Effector CD4-positive, alpha-beta T cell (primary cell): ENCODE results near the gene EXOC7.

Experiments
- DNase-seq: peaks from one replicate; pipeline ENCODE4 v3.0.0-alpha.2; 2020

The EXOC7 gene

DNA sequence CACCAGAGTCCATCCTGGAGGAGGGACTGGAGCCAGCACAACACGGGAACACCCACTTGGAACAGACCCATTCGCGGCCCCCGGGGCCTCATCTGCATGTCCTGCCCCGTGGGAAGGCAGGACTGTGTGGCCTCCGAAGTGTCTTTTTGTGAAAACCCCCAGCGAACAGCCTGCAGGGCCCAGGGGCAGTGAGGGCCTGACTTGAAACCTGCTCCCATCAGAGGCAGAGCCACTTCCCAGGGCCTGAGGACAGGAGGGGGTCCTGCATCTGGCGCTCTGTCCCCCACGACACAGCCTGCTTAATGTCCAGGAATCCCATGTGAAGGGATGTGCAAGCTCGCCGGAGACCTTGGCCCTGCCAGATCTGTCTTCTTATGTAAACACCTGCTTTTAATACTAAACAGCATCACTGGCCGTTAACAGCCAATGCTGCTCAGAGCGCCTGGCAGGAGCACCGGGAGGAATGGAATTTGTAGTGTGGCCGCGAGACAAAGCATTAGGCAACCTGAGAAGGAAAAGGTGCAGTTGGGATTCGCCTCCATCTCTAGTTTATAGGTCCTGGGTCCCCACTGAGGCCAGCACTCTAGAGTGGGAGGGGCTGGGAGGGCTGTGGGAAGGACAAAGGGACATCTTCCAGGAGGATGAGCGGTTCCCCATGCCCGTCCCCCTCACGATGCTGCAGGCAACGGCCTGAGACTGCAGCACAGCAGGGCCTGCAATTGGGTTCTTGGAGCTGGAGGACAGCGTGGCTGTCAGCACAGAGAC, 66.9 kb downstream of the EXOC7 start:
- DNase-seq: no peak

DNA sequence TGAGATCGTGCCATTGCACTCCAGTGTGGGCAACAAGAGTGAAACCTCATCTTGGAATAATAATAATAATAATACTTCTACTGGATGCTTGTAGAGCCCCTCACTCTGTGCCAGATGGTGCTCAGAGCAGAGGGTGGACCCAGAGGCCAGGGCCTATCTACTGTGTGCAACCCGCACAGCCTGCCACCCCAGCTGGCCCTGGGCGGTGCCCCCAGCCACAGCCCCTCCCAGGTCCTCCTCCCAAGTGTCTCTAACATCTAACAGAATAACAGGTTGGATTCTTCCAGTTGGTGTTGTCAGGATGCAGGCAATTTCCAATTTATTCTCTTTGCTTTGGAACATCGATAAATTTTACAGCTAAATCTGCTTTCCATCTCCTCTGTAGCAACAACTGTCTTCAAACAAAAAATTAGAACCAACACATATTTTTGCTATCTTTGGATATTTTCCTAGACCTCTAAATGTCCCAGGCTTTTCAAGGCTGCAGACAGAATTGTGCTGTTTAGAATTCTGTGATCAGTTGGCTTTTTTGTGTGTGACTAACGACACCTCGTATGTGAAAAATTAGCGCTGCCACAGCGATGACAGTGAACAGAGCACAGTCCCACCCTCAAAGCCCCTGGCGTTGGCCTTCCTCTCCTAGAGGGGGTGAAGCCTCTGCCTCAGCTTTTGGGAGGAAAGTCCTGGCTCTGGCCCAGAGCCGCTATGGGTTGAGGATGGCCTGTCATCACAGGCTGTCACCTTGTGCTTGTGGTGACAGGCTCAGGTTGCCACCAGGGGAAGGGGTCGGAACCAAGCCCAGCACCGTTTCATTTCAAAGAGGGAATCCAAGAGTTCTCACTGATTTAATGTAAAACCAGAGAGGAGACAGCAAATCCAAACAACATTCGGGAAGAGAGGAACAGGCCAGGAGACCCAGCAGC, 68.9 kb downstream of the EXOC7 start:
- DNase-seq: no peak

DNA sequence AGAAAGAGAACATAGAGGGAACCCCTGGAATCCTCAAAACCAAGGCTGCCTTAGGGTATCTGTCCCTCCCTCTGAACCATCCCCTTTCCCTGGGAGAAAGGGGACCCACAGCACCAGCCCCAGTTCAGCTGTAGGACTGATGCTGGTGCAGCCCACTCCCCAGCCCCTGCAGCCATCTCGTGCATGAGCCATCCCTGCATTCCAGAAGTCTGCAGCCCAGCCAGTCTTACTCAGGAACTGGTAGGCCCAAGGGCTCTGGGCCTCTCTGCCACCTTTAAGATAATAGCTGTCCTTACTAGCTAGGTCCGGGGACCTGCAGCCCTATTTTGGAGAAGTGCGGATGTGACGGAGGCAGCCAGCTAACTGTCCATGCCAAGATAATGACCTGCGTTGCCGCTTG, 70.4 kb downstream of the EXOC7 start:
- DNase-seq: no peak

DNA sequence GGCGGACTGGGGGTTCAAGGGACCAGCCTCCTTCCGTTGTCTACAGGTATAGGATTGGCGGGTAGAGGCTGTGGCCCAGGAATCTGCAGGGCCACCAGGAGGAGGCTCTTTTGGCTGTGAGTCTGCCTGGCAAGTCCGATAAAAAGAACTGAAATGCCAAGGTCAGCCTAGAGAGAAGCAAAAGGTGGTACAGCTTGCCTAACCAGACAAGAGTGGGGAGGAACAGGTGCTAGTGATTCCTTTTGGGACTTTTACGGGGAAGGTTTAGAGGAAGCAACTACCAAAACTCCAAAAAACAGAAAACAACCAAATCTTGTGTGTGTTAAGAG, 70.8 kb downstream of the EXOC7 start:
- DNase-seq: no peak

DNA sequence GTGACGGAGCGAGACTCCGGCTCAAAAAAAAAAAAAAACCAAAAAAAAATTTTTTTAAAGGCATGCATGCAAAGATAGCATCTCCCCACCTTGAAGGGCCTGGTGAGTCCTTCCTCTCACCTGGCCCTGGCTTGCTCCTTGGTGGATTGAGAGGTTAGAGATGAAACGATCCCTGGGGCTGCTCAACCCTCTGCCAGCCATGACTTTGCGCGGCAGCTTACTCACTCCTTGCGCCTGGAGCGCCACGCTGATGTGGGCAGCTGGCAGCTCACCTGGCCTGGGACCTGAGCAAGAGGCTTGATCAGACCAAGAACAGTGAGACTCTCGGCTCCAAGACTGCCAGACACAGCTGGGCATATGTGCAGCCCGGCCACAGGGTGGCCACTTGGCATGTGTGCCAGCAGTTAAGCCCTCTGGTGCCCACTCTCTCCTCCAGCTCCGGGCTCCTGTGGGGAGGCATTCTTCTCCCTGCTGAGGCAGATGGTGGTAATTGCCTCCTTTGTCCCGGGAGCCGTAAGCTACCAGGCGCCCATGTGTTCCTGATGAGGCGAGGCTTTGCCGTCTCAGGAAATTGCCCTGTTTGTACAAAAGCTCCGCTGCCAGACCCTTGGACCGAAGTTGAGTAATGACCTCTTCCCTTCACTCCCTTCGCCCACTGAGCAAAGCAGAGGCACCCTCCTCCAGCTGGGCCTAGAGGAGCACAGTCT, 71.4 kb downstream of the EXOC7 start:
- no peak for DNase-seq
